Stimulated activated naive B cell treated with anti-CD40 and anti-IgM and Interleukin-4, amounts not matched to agents 10 μg/mL and 1 μg/mL and 100 μg/mL, for 72 hours (primary cell): ENCODE data around the gene RNU7-1.
A peak's percentile ranks its signal among the peaks of the same experiment; 100 is the strongest.

Source experiments
- ATAC-seq, 2 donors: fragments of 150-1000 bp; cut with Tn5 transposase; replicated peaks; 2 replicates each; pipeline ENCODE4 v1.10.0; 2021; ENCODE audit warnings: moderate library complexity in 1 of 2
- DNase-seq: peaks from one replicate; pipeline ENCODE4 v3.0.0; 2021
- H3K27ac Mint-ChIP-seq: one replicate; pipeline ENCODE4 v1.8.0; 2022; ENCODE audit warnings: mild to moderate bottlenecking, mixed read lengths
- H3K27me3 Mint-ChIP-seq, 2 donors: one replicate each; pipeline ENCODE4 v1.8.0; 2022; ENCODE audit warnings: mixed read lengths in 2 of 2
- H3K36me3 Mint-ChIP-seq, 2 donors: one replicate each; pipeline ENCODE4 v1.8.0; 2022; ENCODE audit warnings: mixed read lengths in 2 of 2, mild to moderate bottlenecking in 1 of 2
- H3K4me1 Mint-ChIP-seq, 2 donors: one replicate each; pipeline ENCODE4 v1.8.0; 2022; ENCODE audit warnings: mixed read lengths in 2 of 2, mild to moderate bottlenecking in 1 of 2
- H3K4me3 Mint-ChIP-seq, 2 donors: one replicate each; pipeline ENCODE4 v1.8.0; 2022; ENCODE audit warnings: mild to moderate bottlenecking in 2 of 2, mixed read lengths in 2 of 2, moderate library complexity in 1 of 2
- H3K9me3 Mint-ChIP-seq, 2 donors: one replicate each; pipeline ENCODE4 v1.8.0; 2022; ENCODE audit warnings: mixed read lengths in 2 of 2, mild to moderate bottlenecking in 1 of 2

Gene RNU7-1

DNA sequence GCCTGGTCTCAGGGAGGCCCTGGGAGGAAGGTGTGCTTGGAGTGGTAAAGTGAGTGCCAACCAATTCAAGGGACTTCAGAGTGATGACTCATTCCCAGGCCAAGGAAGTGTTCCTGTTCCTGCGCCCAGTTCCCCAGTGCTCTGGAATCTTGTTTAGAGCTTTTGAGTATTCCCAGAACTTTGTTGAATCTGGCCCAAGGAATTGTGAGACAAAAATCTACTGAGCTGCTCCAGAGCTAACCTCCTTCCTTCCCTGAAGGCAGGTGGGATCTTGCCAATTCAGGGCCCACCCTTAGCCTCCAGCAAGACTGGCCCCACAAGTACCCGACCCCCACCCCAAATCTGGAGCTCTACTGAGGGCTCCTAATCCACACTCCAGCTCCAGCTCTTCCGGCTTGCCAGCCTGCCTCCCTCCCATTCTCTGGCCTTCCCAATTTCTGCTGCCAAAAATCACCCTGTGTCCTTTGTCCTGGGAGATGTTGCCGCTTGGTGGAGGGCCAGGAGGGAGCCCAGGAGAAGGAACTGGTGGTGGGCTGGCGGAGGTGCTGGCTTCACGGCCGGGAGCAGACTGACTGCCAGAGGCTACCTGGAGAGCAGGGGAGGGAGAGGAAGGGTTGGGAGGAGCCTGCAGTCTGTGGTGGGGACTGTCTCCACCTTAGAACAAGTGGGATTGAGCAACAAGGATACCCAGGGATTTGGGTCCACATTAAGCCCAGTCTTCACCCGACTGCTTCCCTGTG, 17.9 kb upstream of the RNU7-1 start:
- H3K9me3 Mint-ChIP-seq, result no peaks in the 10 kb centered on the region
- no peak for ATAC-seq
- H3K27me3 Mint-ChIP-seq, result no peaks in the 10 kb centered on the region
- peaks cover 62 to 85% of the 10 kb centered on the region in 2 donors for H3K4me1 Mint-ChIP-seq
- DNase-seq, result no peak
- H3K4me3 Mint-ChIP-seq, result peak overlapping the region in 1 of 2 donors; percentile 91
- peaks cover 3 to 16% of the 10 kb centered on the region in 2 donors for H3K36me3 Mint-ChIP-seq
- H3K27ac Mint-ChIP-seq, result no peak overlapping the region

GRCh38 chr12:6927379-6928021, 16.1 kb upstream of the RNU7-1 start, which contains the start of gene ATN1:
Gene ATN1 (plus strand): TSS chr12:6927959. CDS start chr12:6934002, 6,043 bp downstream.
- Mint-ChIP-seq H3K36me3 (peaks cover 5 to 15% of the 10 kb centered on the region in 2 donors), H3K4me1 (peaks cover 55 to 83% of the 10 kb centered on the region in 2 donors), H3K4me3 (peak within 1 kb of the TSS; percentile 86 to 91), H3K27ac (peak within 1 kb of the TSS; percentile 94), H3K9me3 (no peaks in the 10 kb centered on the region), H3K27me3 (no peaks in the 10 kb centered on the region)
- no peak for DNase-seq
- ATAC-seq, result peak; percentile 50 to 52

DNA sequence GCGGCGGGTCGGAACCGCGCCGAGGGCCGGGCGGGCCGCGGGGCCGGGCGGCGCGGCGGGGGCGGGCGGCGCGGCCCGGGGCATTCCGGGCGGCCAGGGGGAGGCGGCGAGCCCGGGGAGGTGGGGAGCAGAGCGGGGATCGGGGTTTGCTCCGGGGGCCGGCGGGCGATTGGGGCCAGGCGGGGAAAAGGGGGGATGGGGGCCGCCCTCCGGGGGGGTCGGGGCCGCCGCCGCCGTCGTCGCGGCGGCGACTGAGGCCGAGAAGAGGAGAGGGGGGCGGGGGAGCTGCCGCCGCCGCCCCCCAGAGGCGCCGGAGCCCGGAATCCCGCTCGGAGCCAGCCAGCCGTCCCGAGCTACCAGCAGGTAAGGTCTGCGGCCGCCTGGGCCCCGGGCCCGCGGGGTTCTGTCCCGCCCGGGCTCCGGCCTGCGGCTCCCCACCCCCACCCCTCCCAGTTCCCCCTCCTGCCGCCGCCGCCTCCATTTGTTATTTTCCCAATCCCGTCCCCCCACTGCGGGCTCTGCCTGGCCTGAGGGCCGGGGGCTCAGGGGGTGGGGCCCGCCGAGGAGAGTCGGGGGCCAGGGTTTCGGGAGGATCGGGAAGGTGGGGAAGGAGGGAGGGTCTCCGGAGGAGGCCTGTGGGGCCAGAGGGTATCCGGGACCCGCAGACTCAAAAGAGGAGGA, 15.5 kb upstream of the RNU7-1 start:
- Mint-ChIP-seq H3K27ac (peak overlapping the region; percentile 94), H3K9me3 (no peaks in the 10 kb centered on the region), H3K4me3 (peak overlapping the region; percentile 86 to 87), H3K27me3 (no peaks in the 10 kb centered on the region), H3K36me3 (peaks cover 2 to 10% of the 10 kb centered on the region in 2 donors), H3K4me1 (peaks cover 49 to 80% of the 10 kb centered on the region in 2 donors)
- ATAC-seq, result peak; percentile 10 to 49
- DNase-seq, result no peak

- DNase-seq, result no peak
- Mint-ChIP-seq H3K36me3 (peaks cover 3 to 13% of the 10 kb centered on the region in 2 donors), H3K9me3 (no peaks in the 10 kb centered on the region), H3K27me3 (no peaks in the 10 kb centered on the region), H3K27ac (peak overlapping the region; percentile 94), H3K4me3 (peak overlapping the region; percentile 86 to 87), H3K4me1 (peaks cover 46 to 76% of the 10 kb centered on the region in 2 donors)
- no peak for ATAC-seq
These were observed 14.8 kb upstream of the RNU7-1 start for GRCh38 chr12:6928703-6929407.

DNA sequence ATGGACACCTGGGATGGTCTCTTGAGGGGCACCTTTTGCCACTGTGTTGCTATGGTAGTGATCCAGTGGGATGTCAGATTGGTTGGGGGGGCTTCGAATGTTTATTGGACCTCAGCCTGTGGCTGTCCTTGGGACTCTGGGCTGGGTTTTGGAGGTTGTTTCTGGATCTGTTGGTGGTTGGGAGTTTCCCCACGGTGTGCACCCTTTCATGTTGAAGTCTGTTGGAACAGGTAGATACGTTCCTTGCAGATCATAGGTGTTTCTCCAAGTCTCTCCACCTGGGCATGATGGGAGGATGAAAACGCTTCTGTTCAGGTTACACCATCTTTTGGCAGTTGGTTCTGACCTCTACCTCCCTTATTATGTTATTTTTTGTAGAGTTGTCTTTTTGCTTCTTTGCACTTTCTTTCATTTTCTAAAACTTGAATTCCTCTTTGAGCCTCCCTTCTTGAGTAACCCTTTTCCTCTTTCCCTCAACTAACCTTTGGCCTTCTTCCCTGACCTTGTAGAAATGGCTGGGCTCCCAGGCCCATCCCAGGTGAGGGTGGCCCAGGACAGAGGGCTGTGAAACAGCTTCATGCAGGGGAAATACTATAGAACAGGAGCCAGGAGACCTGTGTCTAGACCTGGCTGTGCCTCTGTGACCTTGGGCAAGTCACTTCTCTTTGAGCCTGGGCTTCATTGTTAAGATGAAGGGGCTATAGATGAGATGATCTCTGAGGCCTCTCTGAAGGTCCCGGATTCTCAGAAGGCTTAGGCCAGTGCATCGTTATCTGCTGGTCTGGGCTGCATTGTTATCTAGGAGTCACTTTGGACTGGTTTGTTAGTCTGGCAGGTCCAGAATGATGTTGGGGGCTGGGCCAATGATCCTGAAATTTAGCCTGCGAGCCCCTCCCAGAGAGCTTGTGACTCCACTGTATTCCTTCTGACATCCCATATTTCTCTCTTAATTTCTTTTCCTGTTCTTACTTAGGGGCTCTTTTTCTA, 13.9 kb upstream of the RNU7-1 start:
- Mint-ChIP-seq H3K4me3 (peak overlapping the region; percentile 86 to 87), H3K27me3 (no peaks in the 10 kb centered on the region), H3K36me3 (peaks cover 7 to 22% of the 10 kb centered on the region in 2 donors), H3K4me1 (peaks cover 45 to 76% of the 10 kb centered on the region in 2 donors), H3K9me3 (no peaks in the 10 kb centered on the region), H3K27ac (peak overlapping the region; percentile 94)
- ATAC-seq (no peak), DNase-seq (no peak)

GRCh38 chr12:6932766-6933165, 10.8 kb upstream of the RNU7-1 start:
- DNase-seq (no peak), ATAC-seq (no peak)
- Mint-ChIP-seq H3K27me3 (no peaks in the 10 kb centered on the region), H3K9me3 (no peaks in the 10 kb centered on the region), H3K4me3 (no peak overlapping the region), H3K4me1 (peaks cover 51 to 75% of the 10 kb centered on the region in 2 donors), H3K36me3 (peaks cover 28 to 41% of the 10 kb centered on the region in 2 donors), H3K27ac (peak overlapping the region; percentile 2)

- Mint-ChIP-seq H3K9me3 (no peaks in the 10 kb centered on the region), H3K27ac (peak overlapping the region; percentile 89), H3K27me3 (no peaks in the 10 kb centered on the region), H3K4me1 (peaks cover 50 to 78% of the 10 kb centered on the region in 2 donors), H3K4me3 (peak overlapping the region in 1 of 2 donors; percentile 21), H3K36me3 (peaks cover 28 to 45% of the 10 kb centered on the region in 2 donors)
- no peak for ATAC-seq
- DNase-seq, result no peak
These were observed 9.5 kb upstream of the RNU7-1 start for GRCh38 chr12:6934110-6934509.

- Mint-ChIP-seq H3K9me3 (no peaks in the 10 kb centered on the region), H3K27me3 (no peaks in the 10 kb centered on the region), H3K36me3 (peaks cover 31 to 57% of the 10 kb centered on the region in 2 donors), H3K4me3 (peak overlapping the region; percentile 85 to 95), H3K4me1 (peaks cover 48 to 69% of the 10 kb centered on the region in 2 donors), H3K27ac (peak overlapping the region; percentile 98)
- no peak for DNase-seq
- ATAC-seq, result no peak
These were observed 8.0 kb upstream of the RNU7-1 start for GRCh38 chr12:6935371-6936193.

DNA sequence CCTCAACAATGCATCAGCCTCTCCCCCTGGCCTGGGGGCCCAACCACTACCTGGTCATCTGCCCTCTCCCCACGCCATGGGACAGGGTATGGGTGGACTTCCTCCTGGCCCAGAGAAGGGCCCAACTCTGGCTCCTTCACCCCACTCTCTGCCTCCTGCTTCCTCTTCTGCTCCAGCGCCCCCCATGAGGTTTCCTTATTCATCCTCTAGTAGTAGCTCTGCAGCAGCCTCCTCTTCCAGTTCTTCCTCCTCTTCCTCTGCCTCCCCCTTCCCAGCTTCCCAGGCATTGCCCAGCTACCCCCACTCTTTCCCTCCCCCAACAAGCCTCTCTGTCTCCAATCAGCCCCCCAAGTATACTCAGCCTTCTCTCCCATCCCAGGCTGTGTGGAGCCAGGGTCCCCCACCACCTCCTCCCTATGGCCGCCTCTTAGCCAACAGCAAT, 7.4 kb upstream of the RNU7-1 start:
- peaks cover 50 to 66% of the 10 kb centered on the region in 2 donors for H3K4me1 Mint-ChIP-seq
- H3K36me3 Mint-ChIP-seq, result peaks cover 34 to 61% of the 10 kb centered on the region in 2 donors
- ATAC-seq (no peak), DNase-seq (no peak)
- H3K27ac Mint-ChIP-seq, result peak overlapping the region; percentile 98
- H3K9me3 Mint-ChIP-seq, result no peaks in the 10 kb centered on the region
- peak overlapping the region; percentile 85 to 95 for H3K4me3 Mint-ChIP-seq
- H3K27me3 Mint-ChIP-seq, result no peaks in the 10 kb centered on the region

DNA sequence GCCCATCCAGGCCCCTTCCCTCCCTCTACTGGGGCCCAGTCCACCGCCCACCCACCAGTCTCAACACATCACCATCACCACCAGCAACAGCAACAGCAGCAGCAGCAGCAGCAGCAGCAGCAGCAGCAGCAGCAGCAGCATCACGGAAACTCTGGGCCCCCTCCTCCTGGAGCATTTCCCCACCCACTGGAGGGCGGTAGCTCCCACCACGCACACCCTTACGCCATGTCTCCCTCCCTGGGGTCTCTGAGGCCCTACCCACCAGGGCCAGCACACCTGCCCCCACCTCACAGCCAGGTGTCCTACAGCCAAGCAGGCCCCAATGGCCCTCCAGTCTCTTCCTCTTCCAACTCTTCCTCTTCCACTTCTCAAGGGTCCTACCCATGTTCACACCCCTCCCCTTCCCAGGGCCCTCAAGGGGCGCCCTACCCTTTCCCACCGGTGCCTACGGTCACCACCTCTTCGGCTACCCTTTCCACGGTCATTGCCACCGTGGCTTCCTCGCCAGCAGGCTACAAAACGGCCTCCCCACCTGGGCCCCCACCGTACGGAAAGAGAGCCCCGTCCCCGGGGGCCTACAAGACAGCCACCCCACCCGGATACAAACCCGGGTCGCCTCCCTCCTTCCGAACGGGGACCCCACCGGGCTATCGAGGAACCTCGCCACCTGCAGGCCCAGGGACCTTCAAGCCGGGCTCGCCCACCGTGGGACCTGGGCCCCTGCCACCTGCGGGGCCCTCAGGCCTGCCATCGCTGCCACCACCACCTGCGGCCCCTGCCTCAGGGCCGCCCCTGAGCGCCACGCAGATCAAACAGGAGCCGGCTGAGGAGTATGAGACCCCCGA, 6.8 kb upstream of the RNU7-1 start:
- DNase-seq, result peak; percentile 67
- peak; percentile 28 to 49 for ATAC-seq
- H3K4me1 Mint-ChIP-seq, result peaks cover 52 to 70% of the 10 kb centered on the region in 2 donors
- peak overlapping the region; percentile 98 for H3K27ac Mint-ChIP-seq
- no peaks in the 10 kb centered on the region for H3K9me3 Mint-ChIP-seq
- H3K27me3 Mint-ChIP-seq, result no peaks in the 10 kb centered on the region
- H3K4me3 Mint-ChIP-seq, result peak overlapping the region; percentile 85 to 95
- H3K36me3 Mint-ChIP-seq, result peaks cover 37 to 67% of the 10 kb centered on the region in 2 donors

DNA sequence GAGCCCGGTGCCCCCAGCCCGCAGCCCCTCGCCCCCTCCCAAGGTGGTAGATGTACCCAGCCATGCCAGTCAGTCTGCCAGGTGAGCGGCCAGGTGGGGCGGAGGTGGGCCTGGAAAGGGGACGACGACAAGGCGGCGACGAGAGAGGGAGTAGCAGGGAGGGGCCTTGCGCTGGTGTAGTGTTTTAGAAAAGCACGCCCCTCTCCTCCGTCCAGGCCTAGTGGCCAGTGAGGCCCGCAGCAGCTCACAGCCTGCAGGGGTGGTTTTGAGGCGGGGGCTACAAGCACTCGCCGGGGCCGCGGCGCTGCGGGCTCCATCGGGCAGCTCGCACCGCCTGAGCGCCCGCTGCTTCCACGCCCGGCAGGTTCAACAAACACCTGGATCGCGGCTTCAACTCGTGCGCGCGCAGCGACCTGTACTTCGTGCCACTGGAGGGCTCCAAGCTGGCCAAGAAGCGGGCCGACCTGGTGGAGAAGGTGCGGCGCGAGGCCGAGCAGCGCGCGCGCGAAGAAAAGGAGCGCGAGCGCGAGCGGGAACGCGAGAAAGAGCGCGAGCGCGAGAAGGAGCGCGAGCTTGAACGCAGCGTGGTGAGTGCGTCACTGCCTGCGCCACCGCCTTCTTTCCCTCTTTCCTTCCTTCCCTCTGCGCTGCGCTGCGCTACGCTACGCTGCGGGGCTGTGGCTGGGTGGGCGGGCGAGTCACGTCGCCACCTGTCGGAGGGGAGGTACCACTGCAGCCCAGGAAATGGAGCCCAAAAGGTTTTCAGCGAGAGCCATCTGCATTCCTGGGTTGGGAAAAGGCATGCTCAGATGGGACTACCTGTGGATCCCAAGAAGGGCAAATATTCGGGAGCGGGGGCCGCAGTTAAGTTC, 5.9 kb upstream of the RNU7-1 start:
- Mint-ChIP-seq H3K27me3 (no peaks in the 10 kb centered on the region), H3K27ac (peak overlapping the region; percentile 98), H3K36me3 (peaks cover 37 to 70% of the 10 kb centered on the region in 2 donors), H3K4me3 (peak overlapping the region; percentile 85 to 95), H3K9me3 (no peaks in the 10 kb centered on the region), H3K4me1 (peaks cover 54 to 71% of the 10 kb centered on the region in 2 donors)
- peak; percentile 92 to 95 for ATAC-seq
- peak; percentile 91 for DNase-seq
